NCI-H2227 treated with DMSO at 0.1 percent for 48 hours (cell line): ENCODE data around the gene IRS1.

Experiments used
- DNase-seq: peaks from one replicate; lab custom pipeline; 2025; lab: John Stamatoyannopoulos, UW

Gene IRS1

GRCh38 chr2:226756131-226756530, 43.5 kb downstream of the IRS1 start:
- DNase-seq = no peak

GRCh38 chr2:226755631-226756030, 44.0 kb downstream of the IRS1 start:
- DNase-seq = no peak

GRCh38 chr2:226754821-226755604, 44.6 kb downstream of the IRS1 start:
- no peak for DNase-seq

- DNase-seq = no peak
Measured at GRCh38 chr2:226752887-226753286, 46.7 kb downstream of the IRS1 start.

- DNase-seq = no peak
Measured at GRCh38 chr2:226747288-226747687, 52.3 kb downstream of the IRS1 start.

- DNase-seq = no peak
Measured at GRCh38 chr2:226746196-226746800, 53.3 kb downstream of the IRS1 start.

GRCh38 chr2:226743915-226744314, 55.7 kb downstream of the IRS1 start:
- no peak for DNase-seq

- DNase-seq = no peak
Measured at GRCh38 chr2:226742347-226742746, 57.3 kb downstream of the IRS1 start.

- DNase-seq = no peak
Measured at GRCh38 chr2:226740039-226740648, 59.5 kb downstream of the IRS1 start.

GRCh38 chr2:226739545-226740030, 60.0 kb downstream of the IRS1 start:
- DNase-seq = no peak

- no peak for DNase-seq
Measured at GRCh38 chr2:226738821-226739544, 60.6 kb downstream of the IRS1 start.

- DNase-seq = no peak
Measured at GRCh38 chr2:226738191-226738820, 61.3 kb downstream of the IRS1 start.

- no peak for DNase-seq
Measured at GRCh38 chr2:226736382-226736781, 63.2 kb downstream of the IRS1 start.

GRCh38 chr2:226733927-226734564, 65.6 kb downstream of the IRS1 start:
- DNase-seq = no peak

- no peak for DNase-seq
Measured at GRCh38 chr2:226733189-226733858, 66.3 kb downstream of the IRS1 start.

- DNase-seq = no peak
Measured at GRCh38 chr2:226732478-226733188, 67.0 kb downstream of the IRS1 start.

- no peak for DNase-seq
Measured at GRCh38 chr2:226730481-226730880, 69.1 kb downstream of the IRS1 start.

- DNase-seq = no peak
Measured at GRCh38 chr2:226728996-226729395, 70.6 kb downstream of the IRS1 start.

GRCh38 chr2:226727251-226727650, 72.4 kb downstream of the IRS1 start:
- DNase-seq = no peak

- DNase-seq = no peak
Measured at GRCh38 chr2:226726546-226726945, 73.1 kb downstream of the IRS1 start.
